Caco-2 (cell line): Measurements from ENCODE around the gene CFAP141. TPM values are rescaled to one million over a fixed set of nuclear protein-coding genes. Genes with fewer than 3 reads are reported as not detected.

ENCODE experiments used
- BruUV-seq: library from RNA; stranded (reverse); fragments of 400-500 nt; replicated peaks from 2 replicates; lab custom pipeline; 2021; lab: Mats Ljungman, UMichigan
- CTCF ChIA-PET: fragments of 300-600 bp; sonication (Branson Sonifier 250); formaldehyde crosslinking; loops from one replicate; lab custom pipeline; 2022; ENCODE audit warnings: antibody characterized with exemption; lab: Charles Lee
- POLR2A ChIA-PET: fragments of 300-600 bp; sonication (Branson Sonifier 250); formaldehyde crosslinking; loops from one replicate; lab custom pipeline; 2022; ENCODE audit warnings: antibody characterized with exemption; lab: Charles Lee
- DNase-seq, 2 experiments: peaks; one replicate each; pipeline versions ENCODE4 v3.0.0 to v3.0.0-alpha.2; 2020 to 2022
- H3K27me3 ChIP-seq: replicated peaks from 2 replicates; pipeline ENCODE4 v1.6.0; 2011; ENCODE audit warnings: low read length; ENCODE audit not compliant: control insufficient read depth, insufficient read depth
- H3K36me3 ChIP-seq: 2 replicates; pipeline ENCODE4 v1.5.1; 2011; ENCODE audit warnings: low read length; ENCODE audit not compliant: control insufficient read depth, insufficient read depth
- H3K4me1 ChIP-seq: fragments of 250-450 bp; sonication (Bioruptor Pico); 2 replicates; pipeline ENCODE4 v1.5.1; 2020; ENCODE audit warnings: mild to moderate bottlenecking
- H3K4me3 ChIP-seq: 2 replicates; pipeline ENCODE4 v1.5.1; 2011; ENCODE audit warnings: low read depth, mild to moderate bottlenecking, control low read depth, low read length
- H3K9me3 ChIP-seq: fragments of 250-450 bp; sonication (Bioruptor Pico); 2 replicates; pipeline ENCODE4 v1.5.1; 2020; ENCODE audit warnings: mild to moderate bottlenecking, moderate library complexity
- H3K27ac Mint-ChIP-seq: one replicate; pipeline ENCODE4 v1.8.0; 2022; ENCODE audit warnings: mixed read lengths; ENCODE audit not compliant: unreplicated experiment
- H3K27me3 Mint-ChIP-seq: one replicate; pipeline ENCODE4 v1.8.0; 2022; ENCODE audit warnings: mixed read lengths; ENCODE audit not compliant: insufficient read depth, unreplicated experiment
- H3K36me3 Mint-ChIP-seq: one replicate; pipeline ENCODE4 v1.8.0; 2022; ENCODE audit warnings: mild to moderate bottlenecking, mixed read lengths; ENCODE audit not compliant: insufficient read depth, unreplicated experiment
- H3K4me1 Mint-ChIP-seq: one replicate; pipeline ENCODE4 v1.8.0; 2022; ENCODE audit warnings: low read depth, mixed read lengths; ENCODE audit not compliant: unreplicated experiment
- H3K4me3 Mint-ChIP-seq: one replicate; pipeline ENCODE4 v1.8.0; 2022; ENCODE audit warnings: mild to moderate bottlenecking, moderate library complexity, mixed read lengths; ENCODE audit not compliant: unreplicated experiment
- H3K9me3 Mint-ChIP-seq: one replicate; pipeline ENCODE4 v1.8.0; 2022; ENCODE audit warnings: mixed read lengths; ENCODE audit not compliant: unreplicated experiment
- CTCF ChIP-seq, 2 experiments: fragments of 200-600 bp in 1 of 2; IDR thresholded peaks; 1 replicate in 1 of 2; 2 replicates in 1 of 2; pipeline versions ENCODE4 v1.5.1 to v1.8.0; 2011 to 2022; ENCODE audit warnings: antibody characterized with exemption in 1 of 2, control low read depth in 1 of 2, inconsistent platforms in 1 of 2, low read depth in 1 of 2, low read length in 1 of 2, mild to moderate bottlenecking in 1 of 2, moderate library complexity in 1 of 2; ENCODE audit not compliant: insufficient read depth in 1 of 2, severe bottlenecking in 1 of 2, unreplicated experiment in 1 of 2
- intact Hi-C: fragments of 100-400 bp; cut with micrococcal nuclease; formaldehyde crosslinking; loops from one replicate; pipeline ENCODE4 v1.10.0; 2022; ENCODE audit not compliant: unreplicated experiment
- total RNA-seq: library from RNA; stranded (reverse); gene quantifications from 2 replicates; pipeline ENCODE4 v1.2.3, GENCODE V29; 2022

Gene CFAP141
- total RNA-seq, 1 experiment from 2014 or later: not detected

- peaks cover 96% of the 10 kb centered on the region for H3K36me3 Mint-ChIP-seq
- intact Hi-C loops: no loop called here
- Histone ChIP-seq H3K4me3 (no peak overlapping the region), H3K9me3 (no peaks in the 10 kb centered on the region), H3K27me3 (no peaks in the 10 kb centered on the region), H3K36me3 (peaks cover 14% of the 10 kb centered on the region), H3K4me1 (no peaks in the 10 kb centered on the region)
- H3K4me3 Mint-ChIP-seq: no peak overlapping the region
- H3K27me3 Mint-ChIP-seq: no peaks in the 10 kb centered on the region
- POLR2A ChIA-PET: no interaction called here
- peak overlapping the region; percentile 23 for H3K27ac Mint-ChIP-seq
- BruUV-seq: no TSS peak
- peaks cover 13% of the 10 kb centered on the region for H3K4me1 Mint-ChIP-seq
- no peak for TF ChIP-seq CTCF (IDR thresholded peaks at IDR 0.05; ENCODE audit: insufficient read depth in 1 of 2, low read depth in 1 of 2, low read length in 1 of 2, severe bottlenecking in 1 of 2, unreplicated experiment in 1 of 2)
- H3K9me3 Mint-ChIP-seq: no peaks in the 10 kb centered on the region
- no peak for DNase-seq
- CTCF ChIA-PET: no interaction called here
Measured at GRCh38 chr1:154170547-154171222, 35.4 kb downstream of the CFAP141 start.

- no peak overlapping the region for H3K4me3 ChIP-seq
- CTCF ChIA-PET: interaction anchor here (0.6 kb wide), 1 partner anchor 531 kb away, joined by 3 read pairs; no protein-coding TSS in a partner anchor
- H3K4me1 ChIP-seq: no peaks in the 10 kb centered on the region
- no peak overlapping the region for H3K4me3 Mint-ChIP-seq
- H3K9me3 Mint-ChIP-seq: no peaks in the 10 kb centered on the region
- DNase-seq: no peak
- H3K9me3 ChIP-seq: no peaks in the 10 kb centered on the region
- intact Hi-C loops: no loop called here
- peaks cover 20% of the 10 kb centered on the region for H3K4me1 Mint-ChIP-seq
- H3K36me3 ChIP-seq: peaks cover 16% of the 10 kb centered on the region
- no peaks in the 10 kb centered on the region for H3K27me3 Mint-ChIP-seq
- H3K27ac Mint-ChIP-seq: no peak overlapping the region
- peaks cover 100% of the 10 kb centered on the region for H3K36me3 Mint-ChIP-seq
- POLR2A ChIA-PET: interaction anchor here (0.6 kb wide), 1 partner anchor 10 kb away, joined by 12 read pairs; no protein-coding TSS in a partner anchor
- BruUV-seq: no TSS peak
- TF ChIP-seq CTCF (IDR thresholded peaks at IDR 0.05; ENCODE audit: insufficient read depth in 1 of 2, low read depth in 1 of 2, low read length in 1 of 2, severe bottlenecking in 1 of 2, unreplicated experiment in 1 of 2): no peak
- no peaks in the 10 kb centered on the region for H3K27me3 ChIP-seq
Measured at GRCh38 chr1:154167461-154167860, 38.7 kb downstream of the CFAP141 start.

- no peak for DNase-seq
- Histone ChIP-seq H3K27me3 (no peaks in the 10 kb centered on the region), H3K4me1 (no peaks in the 10 kb centered on the region), H3K4me3 (no peak overlapping the region), H3K9me3 (no peaks in the 10 kb centered on the region), H3K36me3 (peaks cover 10% of the 10 kb centered on the region)
- no peaks in the 10 kb centered on the region for H3K27me3 Mint-ChIP-seq
- BruUV-seq: no TSS peak
- ChIA-PET CTCF (no interaction called here), POLR2A (no interaction called here)
- H3K36me3 Mint-ChIP-seq: peaks cover 100% of the 10 kb centered on the region
- no peak for TF ChIP-seq CTCF (IDR thresholded peaks at IDR 0.05; ENCODE audit: insufficient read depth in 1 of 2, low read depth in 1 of 2, low read length in 1 of 2, severe bottlenecking in 1 of 2, unreplicated experiment in 1 of 2)
- H3K27ac Mint-ChIP-seq: no peak overlapping the region
- peaks cover 9% of the 10 kb centered on the region for H3K4me1 Mint-ChIP-seq
- no peak overlapping the region for H3K4me3 Mint-ChIP-seq
- intact Hi-C loops: no loop called here
- H3K9me3 Mint-ChIP-seq: no peaks in the 10 kb centered on the region
Measured at GRCh38 chr1:154166207-154166606, 39.9 kb downstream of the CFAP141 start.
